Stomach (tissue), 9 donors: ENCODE results near the gene PLCD4. TPM values are rescaled to one million over a fixed set of nuclear protein-coding genes. Genes with fewer than 3 reads are reported as not detected.

ENCODE experiments used
- DNase-seq, 2 donors: peaks; one replicate each; pipeline versions ENCODE4 v3.0.0 to v3.0.0-alpha.2; 2013 to 2019
- H3K27ac ChIP-seq, 5 donors: fragments of 200-600 bp in 4 of 5; sonication (generic) in 4 of 5; one replicate each; pipeline ENCODE4 v1.5.1; 2013 to 2019; ENCODE audit warnings: mild to moderate bottlenecking in 1 of 5, moderate library complexity in 1 of 5
- H3K27me3 ChIP-seq, 3 donors: fragments of 200-600 bp; sonication (generic); one replicate each; pipeline ENCODE4 v1.5.1; 2017 to 2019; ENCODE audit warnings: mixed run types in 1 of 3
- H3K36me3 ChIP-seq, 4 donors: fragments of 200-600 bp; sonication (generic); 1 replicate in 3 of 4; 2 replicates in 1 of 4; pipeline ENCODE4 v1.5.1; 2016 to 2019
- H3K4me1 ChIP-seq, 4 donors: fragments of 200-600 bp; sonication (generic); one replicate each; pipeline ENCODE4 v1.5.1; 2016 to 2019
- H3K4me3 ChIP-seq, 4 donors: fragments of 200-600 bp; sonication (generic) in 3 of 4; one replicate each; pipeline ENCODE4 v1.5.1; 2016 to 2019; ENCODE audit warnings: mild to moderate bottlenecking in 1 of 4
- H3K9me3 ChIP-seq, 4 donors: fragments of 200-600 bp; sonication (generic); one replicate each; pipeline ENCODE4 v1.5.1; 2016 to 2019
- EP300 ChIP-seq: sonication (generic); formaldehyde crosslinking; IDR thresholded peaks from one replicate; pipeline ENCODE4 v1.6.1; 2017; ENCODE audit warnings: antibody characterized with exemption
- POLR2A ChIP-seq, 4 donors: fragments of 450-650 bp; IDR thresholded peaks; one replicate each; pipeline ENCODE4 v1.6.1; 2016; ENCODE audit warnings: antibody characterized with exemption in 4 of 4, control low read depth in 2 of 4, mild to moderate bottlenecking in 1 of 4, moderate library complexity in 1 of 4
- POLR2AphosphoS5 ChIP-seq, 3 donors: sonication (generic); formaldehyde crosslinking; IDR thresholded peaks; one replicate each; pipeline ENCODE4 v1.6.1; 2016; ENCODE audit warnings: antibody characterized with exemption in 3 of 3
- WGBS, 5 donors: extraction: QIAGEN DNeasy Blood & Tissue Kit in 3 of 5; methylation state at CpG; one replicate each; pipeline versions ENCODE4 v1.1.5 to v1.1.7; 2013 to 2018; 5-methylcytosine and 5-hydroxymethylcytosine counted together
- intact Hi-C: fragments of 100-400 bp; cut with DNase I; formaldehyde crosslinking; loops from one replicate; pipeline ENCODE4 v1.15.1; 2023; ENCODE audit warnings: low total_unique reads
- polyA plus RNA-seq, 3 donors: library from polyadenylated mRNA; stranded (reverse); fragments of 200-250 nt; gene quantifications; one replicate each; pipeline ENCODE4 v1.2.3, GENCODE V29; 2013
- small RNA-seq, 4 donors: library from RNA; depleted of rRNA; stranded (forward); fragments of <200 nt; gene quantifications; one replicate each; pipeline ENCODE3, GENCODE V24; 2016
- total RNA-seq, 5 donors: library from RNA; depleted of rRNA; stranded (reverse); fragments of >200 nt; gene quantifications; one replicate each; pipeline versions ENCODE4 v1.1.0 to v1.2.3, GENCODE V29; 2014 to 2016
- TF ChIP-seq, protein P1 (sequence below), 7 experiments: fragments of 450-650 bp in 4 of 7; fragments of 200-600 bp in 3 of 7; sonication (generic) in 3 of 7; IDR thresholded peaks; one replicate each; pipeline ENCODE4 v1.5.1; 2016 to 2019; ENCODE audit warnings: antibody characterized with exemption in 7 of 7, control low read depth in 2 of 7, mild to moderate bottlenecking in 1 of 7
- donor health status: healthy with polysubstance abuse.
- donor health status: Bipolar disorder and iron deficiency.
- donor health status: healthy.

Gene PLCD4
- total and polyA plus RNA-seq, 8 donors = 0.19 to 33.6 (median 6.4) TPM; not detected in 1

DNA sequence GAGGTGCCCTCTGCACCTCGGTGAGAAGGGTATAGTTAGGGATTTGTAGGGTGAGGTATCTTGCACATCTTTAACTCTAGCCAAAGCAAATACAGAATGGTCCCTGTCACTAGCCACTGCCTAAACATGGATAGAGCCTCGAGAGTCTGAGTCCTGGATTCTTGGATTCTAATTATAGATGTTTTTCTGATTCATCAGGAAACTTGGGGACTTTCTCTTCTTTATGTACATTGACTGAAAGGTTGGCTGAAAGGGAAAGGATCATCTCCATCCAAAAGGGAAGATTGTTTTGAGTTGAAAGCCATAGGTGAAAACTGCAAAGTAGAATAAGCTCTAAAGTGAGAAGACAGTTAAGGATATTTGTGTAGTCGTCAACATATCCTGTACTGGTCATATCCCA is 72.4 kb downstream of the PLCD4 start:
- Histone ChIP-seq H3K9me3 (no peaks in the 10 kb centered on the region), H3K4me1 (no peaks in the 10 kb centered on the region), H3K27ac (no peak overlapping the region), H3K27me3 (no peaks in the 10 kb centered on the region), H3K4me3 (no peak overlapping the region), H3K36me3 (peaks cover 12 to 92% (median 86%) of the 10 kb centered on the region in 4 donors)
- no peak for DNase-seq
- WGBS, 5 donors = 83 to 91% (median 89%) methylated on average over 3 of the region's 3 CpGs
- intact Hi-C loops = no loop called here
- TF ChIP-seq, protein P1, sequence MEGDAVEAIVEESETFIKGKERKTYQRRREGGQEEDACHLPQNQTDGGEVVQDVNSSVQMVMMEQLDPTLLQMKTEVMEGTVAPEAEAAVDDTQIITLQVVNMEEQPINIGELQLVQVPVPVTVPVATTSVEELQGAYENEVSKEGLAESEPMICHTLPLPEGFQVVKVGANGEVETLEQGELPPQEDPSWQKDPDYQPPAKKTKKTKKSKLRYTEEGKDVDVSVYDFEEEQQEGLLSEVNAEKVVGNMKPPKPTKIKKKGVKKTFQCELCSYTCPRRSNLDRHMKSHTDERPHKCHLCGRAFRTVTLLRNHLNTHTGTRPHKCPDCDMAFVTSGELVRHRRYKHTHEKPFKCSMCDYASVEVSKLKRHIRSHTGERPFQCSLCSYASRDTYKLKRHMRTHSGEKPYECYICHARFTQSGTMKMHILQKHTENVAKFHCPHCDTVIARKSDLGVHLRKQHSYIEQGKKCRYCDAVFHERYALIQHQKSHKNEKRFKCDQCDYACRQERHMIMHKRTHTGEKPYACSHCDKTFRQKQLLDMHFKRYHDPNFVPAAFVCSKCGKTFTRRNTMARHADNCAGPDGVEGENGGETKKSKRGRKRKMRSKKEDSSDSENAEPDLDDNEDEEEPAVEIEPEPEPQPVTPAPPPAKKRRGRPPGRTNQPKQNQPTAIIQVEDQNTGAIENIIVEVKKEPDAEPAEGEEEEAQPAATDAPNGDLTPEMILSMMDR (IDR thresholded peaks at IDR 0.05) = no peak
- TF ChIP-seq EP300 (no peak), POLR2AphosphoS5 (IDR thresholded peaks at IDR 0.05) (no peak), POLR2A (IDR thresholded peaks at IDR 0.05) (no peak)

Small RNAs within 50 kb of the gene (small RNA-seq; reads per million reads assigned to genes)
- gene RNU6-136P = 0 reads per million in 4 donors

Other genes starting within 250 kb of the PLCD4 start
- 10 to 100 TPM in 3 of 5 donors, 1 to 10 TPM in 1, not detected in 1; 8.9 to 20.4 (median 16.9) TPM for gene SLC11A1, start 225.6 kb upstream of the PLCD4 start, total RNA-seq
- gene SLC11A1, start 225.6 kb upstream of the PLCD4 start, polyA plus RNA-seq = 1 to 10 TPM; 4.2 to 4.7 (median 4.5) TPM
- gene CTDSP1, start 208.0 kb upstream of the PLCD4 start, total RNA-seq = 100 to 1,000 TPM in 3 of 5 donors, 10 to 100 TPM in 2; 43.3 to 188 (median 128) TPM
- gene CTDSP1, start 208.0 kb upstream of the PLCD4 start, polyA plus RNA-seq = 100 to 1,000 TPM in 2 of 3 donors, 10 to 100 TPM in 1; 99.8 to 117 (median 100) TPM
- gene VIL1, start 188.8 kb upstream of the PLCD4 start, total RNA-seq = 100 to 1,000 TPM in 1 of 5 donors, 10 to 100 TPM in 2, under 1 TPM in 1, not detected in 1; 0.43 to 120 (median 12.7) TPM
- gene VIL1, start 188.8 kb upstream of the PLCD4 start, polyA plus RNA-seq = 1 to 10 TPM in 2 of 3 donors, under 1 TPM in 1; 0.38 to 1.8 (median 1.1) TPM
- 10 to 100 TPM in 3 of 5 donors, 1 to 10 TPM in 2; 2.3 to 81.4 (median 10.9) TPM for gene USP37, start 39.5 kb upstream of the PLCD4 start, total RNA-seq
- 1 to 10 TPM; 1.6 to 2.0 (median 1.8) TPM for gene USP37, start 39.5 kb upstream of the PLCD4 start, polyA plus RNA-seq
- gene CNOT9, start 39.1 kb upstream of the PLCD4 start, total RNA-seq = 10 to 100 TPM in 4 of 5 donors, 1 to 10 TPM in 1; 5.5 to 64.8 (median 47.8) TPM
- gene CNOT9, start 39.1 kb upstream of the PLCD4 start, polyA plus RNA-seq = 10 to 100 TPM; 13.0 to 14.7 (median 14.1) TPM
- 10 to 100 TPM in 4 of 5 donors, 1 to 10 TPM in 1; 8.3 to 49.1 (median 21.3) TPM for gene ZNF142, start 51.7 kb downstream of the PLCD4 start, total RNA-seq
- 1 to 10 TPM; 3.6 to 5.5 (median 4.1) TPM for gene ZNF142, start 51.7 kb downstream of the PLCD4 start, polyA plus RNA-seq
- gene BCS1L, start 51.8 kb downstream of the PLCD4 start, total RNA-seq = 10 to 100 TPM in 4 of 5 donors, 1 to 10 TPM in 1; 2.3 to 77.3 (median 18.9) TPM
- 10 to 100 TPM; 14.8 to 54.0 (median 20.1) TPM for gene BCS1L, start 51.8 kb downstream of the PLCD4 start, polyA plus RNA-seq
- gene RNF25, start 64.1 kb downstream of the PLCD4 start, total RNA-seq = 1 to 10 TPM in 4 of 5 donors, not detected in 1; 3.6 to 7.0 (median 4.6) TPM
- 10 to 100 TPM; 24.1 to 26.8 (median 26.1) TPM for gene RNF25, start 64.1 kb downstream of the PLCD4 start, polyA plus RNA-seq
- gene STK36, start 64.2 kb downstream of the PLCD4 start, total RNA-seq = 100 to 1,000 TPM in 1 of 5 donors, 10 to 100 TPM in 4; 25.2 to 253 (median 33.3) TPM
- 10 to 100 TPM in 1 of 3 donors, 1 to 10 TPM in 2; 3.8 to 23.3 (median 8.5) TPM for gene STK36, start 64.2 kb downstream of the PLCD4 start, polyA plus RNA-seq
- gene TTLL4, start 102.9 kb downstream of the PLCD4 start, total RNA-seq = 100 to 1,000 TPM in 2 of 5 donors, 10 to 100 TPM in 2, 1 to 10 TPM in 1; 8.8 to 139 (median 32.9) TPM
- 10 to 100 TPM in 2 of 3 donors, 1 to 10 TPM in 1; 9.2 to 11.6 (median 10.1) TPM for gene TTLL4, start 102.9 kb downstream of the PLCD4 start, polyA plus RNA-seq
- gene CYP27A1, start 174.2 kb downstream of the PLCD4 start, total RNA-seq = 100 to 1,000 TPM in 1 of 5 donors, 10 to 100 TPM in 4; 11.6 to 546 (median 15.8) TPM
- gene CYP27A1, start 174.2 kb downstream of the PLCD4 start, polyA plus RNA-seq = 10 to 100 TPM in 2 of 3 donors, 1 to 10 TPM in 1; 4.4 to 10.7 (median 10.4) TPM
- gene PRKAG3, start 223.9 kb downstream of the PLCD4 start, total RNA-seq = not detected
- gene PRKAG3, start 223.9 kb downstream of the PLCD4 start, polyA plus RNA-seq = not detected